ENCODE results near the gene DOK6. TPM values are rescaled to one million over a fixed set of nuclear protein-coding genes. Genes with fewer than 3 reads are reported as not detected.

DOK6 gene
- total and polyA plus RNA-seq, 2 of the 13 experiments (the other 11 are each of a cell fraction or from before 2014, with no cell fraction given) = 17.0 to 17.2 TPM

DNA sequence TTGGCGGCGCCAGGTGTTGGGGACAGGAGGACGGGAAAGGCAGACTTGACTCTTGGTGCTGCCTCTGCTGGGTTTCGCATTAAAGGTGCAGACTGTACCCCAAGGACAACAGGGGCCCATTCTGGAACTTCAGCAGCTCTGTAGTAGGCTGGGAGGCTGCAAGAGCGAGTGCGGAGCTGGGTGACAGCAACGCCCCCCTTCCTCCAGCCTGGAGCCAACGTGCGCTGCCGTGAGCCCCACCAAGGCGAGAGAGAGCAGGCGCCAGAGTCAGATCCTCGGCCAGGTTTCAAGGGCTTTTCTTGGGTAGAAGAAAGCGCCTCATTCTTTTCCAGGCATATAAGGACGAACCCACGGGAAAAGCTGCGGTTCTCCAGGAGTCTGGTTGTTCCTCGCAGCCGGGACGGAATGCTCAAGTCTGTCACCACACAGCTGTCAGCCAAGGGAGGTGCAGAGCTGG is 1.9 kb downstream of the DOK6 start (continued):
- TF ChIP-seq, protein P1, sequence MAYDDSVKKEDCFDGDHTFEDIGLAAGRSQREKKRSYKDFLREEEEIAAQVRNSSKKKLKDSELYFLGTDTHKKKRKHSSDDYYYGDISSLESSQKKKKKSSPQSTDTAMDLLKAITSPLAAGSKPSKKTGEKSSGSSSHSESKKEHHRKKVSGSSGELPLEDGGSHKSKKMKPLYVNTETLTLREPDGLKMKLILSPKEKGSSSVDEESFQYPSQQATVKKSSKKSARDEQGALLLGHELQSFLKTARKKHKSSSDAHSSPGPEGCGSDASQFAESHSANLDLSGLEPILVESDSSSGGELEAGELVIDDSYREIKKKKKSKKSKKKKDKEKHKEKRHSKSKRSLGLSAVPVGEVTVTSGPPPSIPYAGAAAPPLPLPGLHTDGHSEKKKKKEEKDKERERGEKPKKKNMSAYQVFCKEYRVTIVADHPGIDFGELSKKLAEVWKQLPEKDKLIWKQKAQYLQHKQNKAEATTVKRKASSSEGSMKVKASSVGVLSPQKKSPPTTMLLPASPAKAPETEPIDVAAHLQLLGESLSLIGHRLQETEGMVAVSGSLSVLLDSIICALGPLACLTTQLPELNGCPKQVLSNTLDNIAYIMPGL (CRISPR knock-in tag; IDR thresholded peaks at IDR 0.05; ENCODE audit: borderline replicate concordance in 1 of 2, low read depth in 1 of 2) = peak in 1 of 2 experiments; percentile 5; a peak in 1 of 4 replicates
- peak; percentile 9 for TF ChIP-seq XRCC5 (optimal IDR thresholded peaks at IDR 0.05; ENCODE audit: low read length)
- TF ChIP-seq, protein P2, sequence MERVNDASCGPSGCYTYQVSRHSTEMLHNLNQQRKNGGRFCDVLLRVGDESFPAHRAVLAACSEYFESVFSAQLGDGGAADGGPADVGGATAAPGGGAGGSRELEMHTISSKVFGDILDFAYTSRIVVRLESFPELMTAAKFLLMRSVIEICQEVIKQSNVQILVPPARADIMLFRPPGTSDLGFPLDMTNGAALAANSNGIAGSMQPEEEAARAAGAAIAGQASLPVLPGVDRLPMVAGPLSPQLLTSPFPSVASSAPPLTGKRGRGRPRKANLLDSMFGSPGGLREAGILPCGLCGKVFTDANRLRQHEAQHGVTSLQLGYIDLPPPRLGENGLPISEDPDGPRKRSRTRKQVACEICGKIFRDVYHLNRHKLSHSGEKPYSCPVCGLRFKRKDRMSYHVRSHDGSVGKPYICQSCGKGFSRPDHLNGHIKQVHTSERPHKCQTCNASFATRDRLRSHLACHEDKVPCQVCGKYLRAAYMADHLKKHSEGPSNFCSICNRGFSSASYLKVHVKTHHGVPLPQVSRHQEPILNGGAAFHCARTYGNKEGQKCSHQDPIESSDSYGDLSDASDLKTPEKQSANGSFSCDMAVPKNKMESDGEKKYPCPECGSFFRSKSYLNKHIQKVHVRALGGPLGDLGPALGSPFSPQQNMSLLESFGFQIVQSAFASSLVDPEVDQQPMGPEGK (CRISPR knock-in tag; IDR thresholded peaks at IDR 0.05) = peak; percentile 35; the same call in 1 of the 2 replicates
- TF ChIP-seq ZFP37 (CRISPR knock-in tag; IDR thresholded peaks at IDR 0.05; ENCODE audit: borderline replicate concordance) = no peak
- TF ChIP-seq, protein P3, sequence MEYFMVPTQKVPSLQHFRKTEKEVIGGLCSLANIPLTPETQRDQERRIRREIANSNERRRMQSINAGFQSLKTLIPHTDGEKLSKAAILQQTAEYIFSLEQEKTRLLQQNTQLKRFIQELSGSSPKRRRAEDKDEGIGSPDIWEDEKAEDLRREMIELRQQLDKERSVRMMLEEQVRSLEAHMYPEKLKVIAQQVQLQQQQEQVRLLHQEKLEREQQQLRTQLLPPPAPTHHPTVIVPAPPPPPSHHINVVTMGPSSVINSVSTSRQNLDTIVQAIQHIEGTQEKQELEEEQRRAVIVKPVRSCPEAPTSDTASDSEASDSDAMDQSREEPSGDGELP (IDR thresholded peaks at IDR 0.05; ENCODE audit: borderline replicate concordance, low read depth) = peak; percentile 25; the same call in 1 of the 2 replicates
- TF ChIP-seq, protein P4, sequence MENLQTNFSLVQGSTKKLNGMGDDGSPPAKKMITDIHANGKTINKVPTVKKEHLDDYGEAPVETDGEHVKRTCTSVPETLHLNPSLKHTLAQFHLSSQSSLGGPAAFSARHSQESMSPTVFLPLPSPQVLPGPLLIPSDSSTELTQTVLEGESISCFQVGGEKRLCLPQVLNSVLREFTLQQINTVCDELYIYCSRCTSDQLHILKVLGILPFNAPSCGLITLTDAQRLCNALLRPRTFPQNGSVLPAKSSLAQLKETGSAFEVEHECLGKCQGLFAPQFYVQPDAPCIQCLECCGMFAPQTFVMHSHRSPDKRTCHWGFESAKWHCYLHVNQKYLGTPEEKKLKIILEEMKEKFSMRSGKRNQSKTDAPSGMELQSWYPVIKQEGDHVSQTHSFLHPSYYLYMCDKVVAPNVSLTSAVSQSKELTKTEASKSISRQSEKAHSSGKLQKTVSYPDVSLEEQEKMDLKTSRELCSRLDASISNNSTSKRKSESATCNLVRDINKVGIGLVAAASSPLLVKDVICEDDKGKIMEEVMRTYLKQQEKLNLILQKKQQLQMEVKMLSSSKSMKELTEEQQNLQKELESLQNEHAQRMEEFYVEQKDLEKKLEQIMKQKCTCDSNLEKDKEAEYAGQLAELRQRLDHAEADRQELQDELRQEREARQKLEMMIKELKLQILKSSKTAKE (CRISPR knock-in tag; IDR thresholded peaks at IDR 0.05; ENCODE audit: borderline replicate concordance) = no peak
